HK-2 (cell line): ENCODE results near the gene TSPAN18.

ENCODE experiments used
- DNase-seq: peaks from one replicate; pipeline ENCODE4 v3.0.0-alpha.2; 2018; ENCODE audit not compliant: unreplicated experiment

Gene TSPAN18

DNA sequence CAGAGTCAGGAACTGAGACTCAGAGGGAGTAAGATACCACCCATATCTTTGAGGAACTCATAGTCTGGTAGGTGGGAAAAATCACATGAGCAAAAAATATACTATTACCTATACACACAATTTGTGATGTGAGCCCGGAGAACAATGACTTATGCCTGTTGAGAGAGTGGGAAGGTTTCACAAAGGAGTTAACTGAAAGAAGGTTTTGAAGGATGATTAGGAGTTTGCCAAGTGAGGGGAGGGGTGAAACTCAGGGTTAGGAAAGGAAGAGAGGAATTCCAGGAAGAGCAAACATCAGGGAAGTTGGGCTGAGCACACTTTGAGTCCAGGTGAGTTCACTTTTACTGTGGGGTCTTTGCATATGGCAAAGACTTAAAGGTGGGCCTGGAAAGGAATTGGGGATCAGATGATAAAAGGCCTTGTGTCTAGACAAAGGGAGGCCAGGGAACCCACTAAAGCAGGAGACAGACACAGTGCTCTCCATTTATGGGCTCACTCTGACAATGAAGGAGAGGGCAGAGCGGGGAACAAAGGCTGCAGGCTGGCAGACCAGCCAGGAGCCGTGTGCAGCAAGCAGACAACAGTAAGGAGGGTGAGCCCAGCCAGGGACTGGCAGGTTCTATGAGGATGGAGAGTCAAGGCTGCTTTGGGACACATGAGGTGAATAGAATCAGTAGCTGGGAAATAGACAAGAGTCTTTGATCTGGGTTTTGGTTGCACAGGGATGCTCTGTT lies 33.1 kb downstream of the TSPAN18 start:
- no peak for DNase-seq

DNA sequence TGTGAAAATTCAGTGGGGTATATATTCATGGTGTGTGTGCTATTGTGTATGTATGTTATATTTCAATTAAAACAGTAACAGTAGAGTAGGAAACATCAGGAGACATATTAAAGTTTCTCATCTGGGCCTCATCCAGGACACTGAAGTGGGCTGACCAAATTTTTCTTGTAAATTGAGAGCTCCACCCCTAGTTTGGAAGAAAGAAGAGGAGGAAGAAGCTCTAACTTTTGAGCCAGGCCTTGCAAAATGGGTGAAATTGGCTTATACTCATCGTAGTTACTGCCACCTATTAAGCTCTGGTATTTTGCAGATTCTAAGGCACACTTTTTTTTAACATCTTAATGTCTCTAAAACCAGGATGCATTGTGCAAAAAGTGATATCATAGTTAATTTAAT lies 33.7 kb downstream of the TSPAN18 start:
- DNase-seq: no peak

DNA sequence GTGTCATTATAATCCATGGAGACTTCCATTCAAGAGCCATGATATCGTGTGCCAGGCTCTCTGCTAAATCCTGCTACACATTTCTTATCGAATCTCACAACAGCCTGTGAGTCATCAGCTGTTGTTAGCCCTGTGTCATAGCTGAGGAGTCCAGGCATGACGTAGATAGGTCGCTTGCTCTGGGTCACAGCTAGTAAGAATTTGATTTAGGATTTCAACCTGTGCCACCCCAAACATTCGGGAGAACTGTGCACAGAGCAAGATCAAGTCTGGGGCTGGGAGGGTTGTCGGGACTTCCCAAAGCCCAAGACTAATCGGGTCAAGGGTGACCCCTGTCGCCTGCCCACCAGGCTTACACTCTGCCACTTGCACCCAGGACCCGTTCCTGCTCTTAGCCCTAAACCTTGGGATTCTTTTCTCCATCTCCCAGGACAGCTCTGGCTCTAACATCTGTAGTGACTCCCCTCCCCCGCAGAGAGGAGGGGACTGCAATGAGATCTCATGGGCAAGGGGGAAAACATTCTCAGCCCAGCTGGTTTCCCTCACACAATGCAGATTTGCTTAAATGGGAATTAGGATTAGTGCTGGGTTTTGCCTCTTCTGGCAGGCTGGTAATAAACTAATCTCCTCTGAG lies 34.3 kb downstream of the TSPAN18 start:
- no peak for DNase-seq

DNA sequence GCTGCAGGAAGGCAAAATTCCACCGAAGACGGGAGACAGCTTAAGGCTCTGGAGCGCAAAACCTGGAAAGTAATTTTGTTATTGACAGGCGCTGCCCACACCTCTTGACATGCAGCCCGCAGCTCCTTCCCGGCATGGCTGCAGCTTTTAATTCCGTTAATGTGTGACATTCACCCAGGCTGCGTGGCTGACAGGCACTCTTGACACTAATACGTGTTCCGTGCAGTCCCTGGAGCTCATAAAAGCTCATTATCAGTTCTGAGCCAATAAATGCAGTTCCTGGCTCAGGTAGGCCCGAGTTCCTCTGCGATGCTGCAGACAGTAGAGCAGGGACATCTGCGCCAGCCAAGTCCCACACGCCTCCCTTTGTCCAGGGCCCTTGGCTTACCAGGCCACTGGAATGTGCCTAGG lies 34.8 kb downstream of the TSPAN18 start:
- DNase-seq: no peak

DNA sequence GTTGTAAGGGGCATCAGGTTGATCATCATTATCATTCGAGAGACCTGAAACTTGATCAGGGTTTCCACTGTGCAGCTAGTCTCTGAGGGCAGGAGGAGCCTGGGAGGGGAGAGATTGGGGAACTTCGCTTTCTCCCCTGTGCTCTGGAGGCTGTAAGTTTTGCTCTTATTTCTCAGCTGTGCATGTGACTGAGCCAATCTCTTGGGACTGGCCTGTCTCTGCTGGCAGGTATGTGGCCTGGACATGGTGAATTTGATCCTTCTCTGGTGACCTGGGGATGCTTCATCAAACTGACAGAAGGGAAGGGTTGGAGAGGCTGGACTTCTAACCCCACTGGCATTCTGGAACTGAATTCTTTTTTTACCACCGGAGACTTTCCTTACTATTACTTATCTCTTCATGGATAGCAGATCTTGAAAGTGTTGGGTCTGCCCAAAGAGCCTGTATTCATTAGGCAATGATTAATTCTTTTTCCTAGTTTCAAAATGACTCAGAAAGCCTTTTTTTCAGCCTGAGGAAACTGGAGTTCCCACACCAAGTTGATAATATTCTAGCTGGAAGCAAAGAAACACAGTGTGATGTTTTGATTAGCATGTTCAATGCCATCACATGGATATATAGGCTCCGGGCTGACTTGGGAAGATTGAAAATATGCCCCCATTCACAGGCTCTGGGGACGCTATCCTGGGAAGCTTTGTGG lies 36.5 kb downstream of the TSPAN18 start:
- no peak for DNase-seq

DNA sequence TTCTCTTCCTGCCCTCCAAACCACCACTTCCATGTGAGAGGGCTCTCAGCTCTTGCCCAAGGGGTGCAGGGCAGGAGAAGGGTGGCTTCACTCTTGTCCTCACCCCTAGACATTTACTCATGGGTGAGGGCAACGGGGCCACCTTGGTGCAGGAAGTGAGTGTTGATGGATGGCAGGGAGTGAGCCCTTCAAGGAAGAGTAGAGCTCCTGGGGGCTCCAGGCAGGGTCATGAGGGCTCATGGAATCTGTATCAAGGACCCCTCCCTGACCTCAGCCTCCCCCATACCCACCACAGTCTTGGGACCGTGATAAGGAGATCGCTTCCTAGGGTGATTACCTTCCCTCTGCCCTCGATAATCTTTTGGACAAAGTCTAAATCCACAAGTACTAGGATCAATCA lies 37.8 kb downstream of the TSPAN18 start:
- DNase-seq: no peak

DNA sequence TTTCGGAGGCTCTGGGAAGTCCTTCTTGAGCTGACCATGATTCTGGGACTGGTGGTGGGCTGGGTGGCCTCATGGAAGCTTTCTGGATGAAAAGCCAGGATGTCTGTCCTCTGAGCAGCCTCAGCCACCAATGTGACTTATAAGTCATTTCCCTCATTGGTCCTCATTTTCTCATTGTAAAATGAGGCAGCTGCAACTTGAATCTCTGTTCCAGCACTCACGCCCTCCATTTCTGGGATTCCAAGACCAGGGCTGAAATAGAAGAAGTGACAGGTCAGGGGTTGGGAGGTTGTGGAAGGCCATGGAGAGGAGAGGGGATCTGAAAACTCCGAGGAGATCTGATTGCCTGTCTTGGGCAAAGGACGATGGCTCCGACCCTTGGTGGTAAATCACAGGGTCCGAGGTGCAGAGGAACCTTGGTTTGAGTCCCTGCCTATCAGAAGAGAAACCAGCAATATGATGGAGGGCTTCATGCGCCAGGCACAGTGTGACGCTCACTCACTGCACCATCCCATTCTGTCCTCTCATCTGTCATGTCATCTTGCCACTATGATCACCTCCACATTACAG lies 38.3 kb downstream of the TSPAN18 start:
- DNase-seq: no peak

DNA sequence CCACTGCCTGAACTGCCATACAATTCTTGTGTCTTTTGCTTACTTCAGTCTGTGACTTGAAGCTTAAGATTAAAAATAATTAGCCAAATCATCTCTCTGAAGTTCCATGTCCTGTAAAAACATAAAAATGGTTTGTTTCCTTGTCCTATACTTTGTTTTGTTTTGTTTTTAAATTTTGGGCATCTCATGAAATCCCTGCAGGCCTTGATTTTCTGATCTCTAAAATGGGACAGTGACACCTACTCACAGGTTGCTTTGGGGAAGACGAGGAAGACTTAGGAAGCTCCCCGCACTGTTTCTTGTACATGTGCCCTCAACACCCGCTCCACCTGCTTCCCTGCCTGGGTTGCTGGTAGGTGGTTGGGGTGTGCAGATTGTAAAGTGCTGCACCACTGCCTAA lies 38.9 kb downstream of the TSPAN18 start:
- no peak for DNase-seq

DNA sequence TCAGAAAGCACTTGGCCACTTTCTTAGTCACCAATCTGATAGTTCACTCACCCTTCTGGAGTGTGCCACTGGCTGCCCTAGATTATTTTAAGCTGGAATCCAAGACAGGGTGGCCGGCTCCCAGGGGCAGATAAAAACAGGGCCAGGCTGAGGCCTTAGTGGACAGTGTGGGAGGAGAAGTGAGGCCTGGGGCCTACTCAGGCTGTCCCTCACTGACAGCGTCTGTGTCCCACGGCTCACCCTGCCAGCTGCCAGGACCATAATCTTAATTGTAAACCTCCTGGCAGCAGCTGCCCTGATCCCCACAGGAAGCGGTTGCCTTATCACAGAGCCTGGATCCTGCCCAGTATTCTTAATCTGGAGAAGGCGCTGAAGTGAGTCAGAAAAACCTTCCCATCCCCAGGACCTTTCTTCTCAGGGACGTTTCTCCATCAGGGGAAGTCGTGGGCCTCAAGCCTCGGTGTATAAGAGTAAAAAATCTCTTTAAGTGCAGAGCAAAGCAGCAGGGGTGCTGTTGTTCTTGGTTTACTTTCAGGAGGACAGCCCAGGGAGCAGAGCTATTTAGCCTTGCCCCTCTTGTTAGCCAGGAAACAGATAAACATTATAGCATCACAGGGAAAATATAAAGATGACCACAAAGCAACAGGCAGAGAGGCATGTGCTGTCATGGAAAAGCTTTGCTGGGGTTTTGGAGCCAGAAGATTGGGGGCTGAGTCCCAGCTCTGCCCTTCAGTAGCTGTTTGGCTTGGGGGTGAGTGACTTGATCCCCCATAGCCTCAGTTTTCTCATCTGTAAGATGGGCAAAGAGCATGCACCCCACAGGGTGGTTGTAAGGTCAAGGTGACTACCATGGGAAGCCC lies 39.6 kb downstream of the TSPAN18 start:
- DNase-seq: no peak

DNA sequence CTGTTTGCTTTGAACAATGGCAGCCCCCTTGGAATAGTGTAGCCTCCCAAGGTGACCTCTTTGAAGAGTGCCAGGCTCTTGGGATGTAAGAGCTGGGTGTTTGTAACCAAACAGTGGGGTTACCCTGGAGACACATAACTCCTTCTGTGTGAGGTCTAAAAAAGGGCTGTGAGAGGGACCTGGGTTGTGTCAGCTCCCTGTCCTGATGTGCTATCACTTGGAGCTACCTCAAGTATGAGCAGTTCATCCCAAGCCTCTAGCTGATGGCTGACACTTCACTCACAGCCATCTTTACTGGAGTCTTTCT lies 40.2 kb downstream of the TSPAN18 start:
- no peak for DNase-seq

DNA sequence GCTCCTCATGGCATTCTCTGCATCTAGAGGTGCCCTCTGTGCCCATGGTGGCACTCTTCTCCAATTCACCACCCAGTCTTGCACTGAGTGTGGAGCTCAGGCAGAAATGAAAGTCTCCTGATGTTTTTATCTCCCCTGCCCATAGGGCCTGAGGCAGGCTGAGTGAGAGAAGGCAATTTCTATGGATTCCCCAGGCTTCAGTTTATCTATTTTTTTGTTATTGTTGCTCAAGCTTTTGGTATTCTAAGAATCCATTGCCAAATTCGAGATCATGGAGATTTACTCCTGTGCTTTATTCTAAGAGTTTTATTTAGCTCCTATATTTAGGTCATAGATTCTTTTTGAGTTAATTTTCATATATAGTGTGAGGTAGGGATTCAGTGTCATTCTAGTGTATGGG lies 40.7 kb downstream of the TSPAN18 start:
- no peak for DNase-seq

DNA sequence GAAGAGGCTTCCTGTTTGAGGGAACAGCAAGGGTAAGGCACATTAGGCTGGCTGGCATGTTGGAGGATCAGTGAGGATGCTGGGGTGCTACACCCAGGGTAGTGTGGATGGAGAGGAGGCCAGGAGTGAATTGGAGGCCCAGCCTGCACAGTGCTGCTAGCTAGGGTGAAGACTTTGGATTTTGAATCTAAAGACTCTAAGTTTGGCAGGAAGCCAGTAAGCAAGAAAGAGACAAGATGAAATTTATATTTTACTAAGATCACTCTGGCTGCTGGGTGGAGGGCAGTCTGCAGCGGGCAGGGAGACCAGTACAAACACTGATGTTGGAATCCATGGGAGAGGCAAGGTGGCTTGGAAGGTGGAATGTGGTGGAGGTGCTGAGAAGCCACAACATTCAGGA lies 43.6 kb downstream of the TSPAN18 start:
- no peak for DNase-seq

DNA sequence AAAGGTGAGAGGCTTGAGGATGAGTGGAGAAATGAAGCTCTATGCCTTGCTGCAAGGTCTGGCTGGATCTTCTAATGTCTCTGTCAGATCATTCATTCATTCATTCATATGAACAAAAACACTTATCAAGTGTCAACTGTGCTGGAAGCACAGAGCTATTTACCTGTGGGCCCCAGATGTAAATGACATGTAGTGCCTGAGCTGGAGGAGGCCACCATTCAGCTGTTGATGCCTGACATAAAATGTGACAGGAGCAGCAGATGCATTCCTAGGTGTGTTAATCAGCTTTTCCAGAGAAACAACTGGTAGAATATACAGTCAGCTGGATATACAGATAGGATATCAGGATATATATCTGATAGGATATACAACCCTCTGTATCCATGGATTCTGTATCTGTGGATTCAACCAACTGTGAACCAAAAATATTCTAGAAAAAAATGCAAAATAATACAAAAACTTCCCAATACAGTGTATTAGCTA lies 44.5 kb downstream of the TSPAN18 start:
- DNase-seq: no peak

DNA sequence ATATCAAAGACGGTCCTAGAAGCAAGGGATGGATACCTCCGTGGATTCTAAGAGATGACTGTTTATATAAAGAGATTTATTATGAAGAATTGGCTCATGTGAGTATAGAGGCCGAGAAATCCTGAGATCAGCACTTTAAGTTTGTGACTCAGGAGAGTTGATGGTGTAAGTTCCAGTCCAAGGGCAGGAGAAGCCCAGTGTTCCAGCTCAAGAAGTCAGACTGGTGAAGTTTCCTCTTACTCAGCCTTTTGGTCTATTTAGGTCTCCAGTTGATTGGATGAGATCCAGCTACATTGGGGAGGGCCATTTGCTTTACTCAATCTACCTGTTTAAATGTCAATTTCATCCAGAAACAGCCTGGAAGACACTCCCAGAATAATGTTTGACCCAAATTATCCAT lies 45.1 kb downstream of the TSPAN18 start:
- DNase-seq: no peak

DNA sequence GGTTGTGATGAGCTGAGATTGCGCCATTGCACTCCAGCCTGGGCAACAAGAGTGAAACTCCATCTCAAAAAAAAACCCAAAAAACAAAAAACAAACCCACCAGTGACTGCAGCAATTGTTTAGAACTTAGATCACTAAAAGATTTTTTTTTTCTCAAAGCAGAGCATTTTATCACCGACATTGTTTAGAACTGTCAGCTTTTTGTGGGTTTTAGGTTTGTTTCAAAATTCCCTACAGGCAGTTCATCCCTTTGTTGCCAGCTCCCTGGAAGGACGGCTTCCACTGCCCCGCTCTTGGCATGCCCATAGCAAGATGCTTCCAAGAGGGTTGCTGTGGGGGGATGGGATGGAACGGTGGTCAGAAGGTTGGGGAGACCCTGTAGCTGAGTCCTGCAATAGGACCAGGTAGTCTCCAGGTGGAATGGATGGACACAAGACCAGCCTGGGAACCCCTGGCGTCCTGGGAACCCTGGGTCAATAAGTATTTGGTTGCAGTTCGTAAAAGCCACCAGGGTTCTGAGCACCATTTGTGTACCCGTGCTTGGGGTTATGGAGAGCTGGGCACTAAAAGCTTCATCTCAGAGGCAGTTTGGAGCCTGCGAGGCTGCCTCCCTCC lies 46.7 kb downstream of the TSPAN18 start:
- DNase-seq: no peak

DNA sequence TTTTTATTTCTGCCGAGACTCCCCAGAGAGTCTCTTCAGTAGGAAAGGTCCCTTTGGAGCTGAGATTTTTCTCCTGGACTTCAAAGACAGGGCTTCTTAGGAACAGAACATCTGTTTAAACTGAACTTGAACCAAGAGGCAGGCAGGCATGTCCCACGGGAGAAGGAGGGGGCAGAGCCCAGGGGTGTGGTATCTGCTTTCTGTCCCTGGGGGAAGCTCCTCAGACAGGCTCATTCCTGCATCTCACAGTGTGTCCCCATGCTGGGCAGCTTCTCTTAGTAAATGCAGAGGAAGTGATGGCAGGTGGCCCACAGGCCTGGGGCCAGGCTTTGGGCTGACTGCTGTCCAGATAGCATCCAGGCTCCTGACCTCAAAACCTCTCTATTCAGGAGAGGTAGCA lies 47.3 kb downstream of the TSPAN18 start:
- no peak for DNase-seq

DNA sequence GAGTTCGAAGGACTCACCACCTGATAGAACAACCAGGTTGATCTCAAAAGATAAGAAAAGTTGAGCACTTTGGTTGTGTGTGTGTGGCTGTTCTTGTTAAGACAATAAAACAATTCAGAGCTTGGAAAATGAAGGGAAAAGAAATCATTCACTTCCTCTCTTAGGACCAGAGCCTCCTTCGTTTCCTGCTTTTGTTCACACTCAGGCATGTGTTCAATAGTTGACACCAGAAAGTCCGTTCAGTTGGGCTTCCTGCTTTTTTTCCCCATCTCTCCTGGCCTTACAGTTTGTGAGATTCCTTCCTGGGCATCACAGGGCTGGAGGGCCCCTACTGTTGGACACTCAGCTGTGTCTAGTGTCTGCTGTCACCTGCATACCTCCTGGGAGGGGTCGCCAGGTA lies 48.0 kb downstream of the TSPAN18 start:
- no peak for DNase-seq

DNA sequence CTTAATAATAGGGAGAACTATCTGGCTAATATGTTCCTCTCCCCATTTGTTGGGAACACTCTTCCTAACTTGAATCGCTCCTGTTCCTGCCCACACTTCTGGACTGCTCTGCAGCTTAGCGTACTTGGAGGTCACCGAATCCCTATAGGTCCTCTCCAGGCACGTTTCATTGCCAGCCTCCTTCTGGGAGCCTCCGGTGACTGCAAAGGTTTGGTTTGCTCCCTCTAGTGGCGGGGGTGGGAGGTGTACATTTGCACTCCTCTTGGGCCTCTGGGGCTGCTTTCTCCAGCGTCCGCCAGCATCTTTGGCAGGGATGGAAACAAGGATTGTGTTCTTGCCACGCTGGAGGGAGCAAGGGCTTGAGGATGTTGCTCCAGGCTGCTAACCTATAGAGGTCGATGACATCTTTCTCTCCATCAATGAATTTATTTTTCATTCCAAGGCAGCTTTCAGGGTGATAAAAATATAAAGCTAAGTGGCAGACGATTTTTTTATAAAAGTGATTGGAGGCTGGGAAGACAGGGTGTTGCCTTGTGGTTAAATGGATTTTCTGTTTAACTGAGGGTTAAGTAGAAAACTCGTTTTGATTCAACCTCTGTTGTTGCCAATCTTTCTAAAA lies 48.7 kb downstream of the TSPAN18 start:
- DNase-seq: peak; percentile 53

DNA sequence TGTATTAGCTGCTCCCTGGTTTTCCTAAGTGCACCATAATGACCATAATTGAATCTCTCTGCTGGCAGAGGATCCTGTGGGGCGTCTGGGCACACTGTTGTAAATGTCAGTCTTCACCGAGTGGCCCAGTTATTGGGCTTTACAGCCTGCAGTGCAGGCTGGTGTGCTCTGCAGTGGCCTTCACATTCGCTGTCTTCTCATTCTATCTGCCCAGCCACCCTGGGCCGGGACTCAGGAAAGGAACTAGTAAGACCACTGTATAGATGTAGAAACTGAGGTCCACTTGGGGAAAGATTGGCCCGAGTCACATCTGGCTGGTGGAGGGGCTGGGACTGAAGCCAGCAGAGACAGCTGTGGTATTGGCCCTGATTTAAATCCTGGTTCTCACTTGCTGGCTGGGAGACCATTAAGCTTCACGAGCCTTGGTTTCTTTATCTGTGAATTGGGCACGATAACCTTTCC lies 49.3 kb downstream of the TSPAN18 start:
- DNase-seq: no peak

DNA sequence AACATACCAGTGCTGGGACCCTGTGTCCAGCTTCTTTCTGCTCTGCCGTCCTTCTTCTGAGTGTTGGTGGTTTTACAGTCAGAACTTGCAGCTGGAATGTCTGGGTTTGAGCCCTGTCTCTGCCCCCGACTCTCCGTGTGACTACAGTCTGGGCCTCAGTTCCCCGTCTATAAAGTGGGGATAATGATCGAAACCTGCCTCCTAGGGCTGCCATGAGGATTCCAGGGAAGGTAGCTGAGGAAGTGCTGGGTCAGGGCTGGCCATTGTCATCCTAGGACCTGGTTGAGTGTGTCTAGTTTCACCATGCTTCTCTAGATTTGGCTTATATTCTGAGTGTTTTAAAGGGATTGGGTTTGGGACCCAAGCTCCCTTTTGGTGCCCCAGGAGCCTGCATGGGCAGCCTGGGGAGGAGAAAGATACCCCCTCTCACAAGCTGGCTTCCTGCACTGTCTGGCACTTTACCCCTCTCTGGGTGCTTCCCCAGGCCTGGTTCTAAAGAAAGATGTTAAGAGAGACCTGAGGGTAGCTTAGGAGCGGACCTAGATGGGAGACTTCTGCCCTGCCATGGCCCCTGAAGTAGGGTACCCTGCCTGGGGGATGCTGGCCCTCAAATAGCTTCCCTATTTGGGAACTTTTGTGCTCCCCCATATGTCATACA lies 49.9 kb downstream of the TSPAN18 start:
- DNase-seq: no peak
